Memory B cell (primary cell): ENCODE measurements around the gene TIMM9.
A peak's percentile ranks its signal among the peaks of the same experiment; 100 is the strongest.
"Not testable (repeated sequence)": the region's sequence is repeated elsewhere in the genome, so short reads cannot be mapped to it uniquely, and the experiment has no call there.

Experiments
- ATAC-seq: fragments of 150-1000 bp; cut with Tn5 transposase; 2 replicates; pipeline ENCODE4 v1.10.0; 2021; ENCODE audit warnings: low read depth, mild to moderate bottlenecking, moderate library complexity
- DNase-seq, 2 donors: peaks; one replicate each; pipeline ENCODE4 v3.0.0; 2022; ENCODE audit warnings: low spot score in 2 of 2
- H3K27ac Mint-ChIP-seq: one replicate; pipeline ENCODE4 v1.8.0; 2022; ENCODE audit warnings: mild to moderate bottlenecking, moderate library complexity, mixed read lengths
- H3K27me3 Mint-ChIP-seq: one replicate; pipeline ENCODE4 v1.8.0; 2022; ENCODE audit warnings: mixed read lengths
- H3K36me3 Mint-ChIP-seq: one replicate; pipeline ENCODE4 v1.8.0; 2022; ENCODE audit warnings: mild to moderate bottlenecking, mixed read lengths
- H3K4me1 Mint-ChIP-seq: one replicate; pipeline ENCODE4 v1.8.0; 2022; ENCODE audit warnings: mixed read lengths
- H3K4me3 Mint-ChIP-seq: one replicate; pipeline ENCODE4 v1.8.0; 2022; ENCODE audit warnings: mild to moderate bottlenecking, moderate library complexity, mixed read lengths
- H3K9me3 Mint-ChIP-seq: one replicate; pipeline ENCODE4 v1.8.0; 2022; ENCODE audit warnings: mixed read lengths

Gene TIMM9

DNA sequence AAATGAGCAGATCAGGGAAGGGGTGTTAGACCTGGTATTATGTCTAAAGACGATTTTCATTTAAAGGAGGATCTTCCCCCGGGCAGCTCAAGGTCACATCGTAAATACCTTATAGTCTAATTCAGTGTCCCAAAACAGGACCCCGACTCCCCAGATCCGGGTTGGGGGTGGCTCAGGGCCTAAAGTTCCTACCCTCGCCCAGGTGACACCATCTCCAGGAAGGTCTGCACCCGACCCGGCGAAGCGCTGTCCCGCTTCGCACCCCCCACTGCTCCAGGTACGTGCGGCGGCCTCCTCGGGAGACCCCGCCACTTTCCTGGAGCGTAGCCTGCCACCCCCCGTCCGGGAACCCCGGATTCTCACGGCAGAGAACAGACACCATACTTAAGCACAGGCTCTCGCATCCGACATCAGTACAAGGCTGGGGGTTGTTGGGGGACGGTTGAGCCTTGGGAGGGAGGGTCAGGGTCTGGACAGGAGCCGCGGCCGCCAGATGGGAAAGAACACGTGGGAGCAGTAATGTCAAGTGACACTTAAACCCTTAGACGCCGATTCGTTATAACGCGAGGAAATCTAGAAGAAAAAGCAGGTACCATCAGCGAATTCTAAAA lies 556 bp downstream of the TIMM9 start:
- Mint-ChIP-seq H3K4me3 (peak overlapping the region; percentile 83), H3K27ac (peak overlapping the region; percentile 92), H3K4me1 (peaks cover 15% of the 10 kb centered on the region), H3K9me3 (no peaks in the 10 kb centered on the region), H3K27me3 (no peaks in the 10 kb centered on the region), H3K36me3 (peaks cover 3% of the 10 kb centered on the region)
- ATAC-seq (peak; percentile 15), DNase-seq (peak in 1 of 2 donors; percentile 62)

DNA sequence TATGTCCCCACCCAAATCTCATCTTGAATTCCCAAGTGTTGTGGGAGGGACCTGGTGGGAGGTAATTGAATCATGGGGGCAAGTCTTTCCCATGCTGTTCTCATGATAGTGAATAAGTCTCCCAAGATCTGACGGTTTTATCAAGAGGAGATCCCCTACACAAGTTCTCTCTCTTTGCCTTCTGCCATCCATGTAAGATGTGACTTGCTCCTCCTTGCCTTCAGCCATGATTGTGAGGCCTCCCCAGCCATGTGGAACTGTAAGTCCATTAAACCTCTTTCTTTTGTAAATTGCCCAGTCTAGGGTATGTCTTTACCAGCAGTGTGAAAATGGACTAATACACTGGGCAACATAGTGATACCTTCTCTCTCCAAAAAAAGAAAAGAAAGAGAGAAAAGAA lies 10.4 kb downstream of the TIMM9 start:
- H3K4me1 Mint-ChIP-seq: peaks cover 12% of the 10 kb centered on the region
- not testable (repeated sequence) for DNase-seq, ATAC-seq, H3K27ac Mint-ChIP-seq, H3K9me3 Mint-ChIP-seq, H3K4me3 Mint-ChIP-seq, H3K27me3 Mint-ChIP-seq
- peaks cover 32% of the 10 kb centered on the region for H3K36me3 Mint-ChIP-seq

DNA sequence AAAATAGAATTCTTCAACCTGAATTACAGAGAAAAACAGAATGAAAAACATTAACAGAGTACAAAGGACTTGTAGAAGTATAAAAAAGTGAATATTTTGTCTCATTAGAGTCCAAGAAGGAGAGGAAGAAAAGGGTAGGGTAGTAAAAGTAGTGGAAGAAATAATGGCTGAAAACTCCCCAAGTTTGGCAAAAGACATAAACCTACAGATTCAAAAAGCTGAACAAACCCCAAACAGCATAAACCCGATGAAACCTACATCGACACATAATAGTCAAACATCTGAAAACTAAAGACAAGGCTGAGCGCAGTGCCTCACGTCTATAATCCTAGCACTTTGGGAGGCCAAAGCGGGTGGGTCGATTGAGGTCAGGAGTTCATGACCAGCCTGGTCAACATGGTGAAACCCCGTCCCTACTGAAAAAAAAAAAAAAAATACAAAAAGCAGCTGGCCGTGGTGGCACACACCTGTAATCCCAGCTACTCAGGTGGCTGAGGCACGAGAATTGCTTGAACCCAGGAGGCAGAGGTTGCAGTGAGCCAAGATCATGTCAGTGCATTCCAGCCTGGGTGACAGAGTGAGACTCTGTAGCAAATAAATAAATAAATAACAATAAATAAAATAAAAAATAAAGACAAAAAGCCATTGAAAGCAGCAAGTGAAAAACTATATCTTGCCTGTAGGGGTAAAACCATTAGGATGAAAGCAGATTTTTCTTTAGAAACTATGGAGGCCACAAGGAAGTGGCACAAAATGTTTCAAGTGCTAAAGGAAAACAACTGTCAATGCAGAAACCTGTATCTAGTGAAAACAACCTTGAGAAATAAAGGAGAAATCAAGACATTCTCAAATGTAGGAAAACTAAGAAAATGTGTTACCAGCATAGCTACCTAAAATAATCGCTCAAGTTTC lies 11.4 kb downstream of the TIMM9 start:
- ATAC-seq: no peak
- H3K27me3 Mint-ChIP-seq: no peaks in the 10 kb centered on the region
- H3K9me3 Mint-ChIP-seq: no peaks in the 10 kb centered on the region
- peaks cover 32% of the 10 kb centered on the region for H3K36me3 Mint-ChIP-seq
- H3K4me1 Mint-ChIP-seq: peaks cover 12% of the 10 kb centered on the region
- DNase-seq: no peak
- no peak overlapping the region for H3K27ac Mint-ChIP-seq
- no peak overlapping the region for H3K4me3 Mint-ChIP-seq

DNA sequence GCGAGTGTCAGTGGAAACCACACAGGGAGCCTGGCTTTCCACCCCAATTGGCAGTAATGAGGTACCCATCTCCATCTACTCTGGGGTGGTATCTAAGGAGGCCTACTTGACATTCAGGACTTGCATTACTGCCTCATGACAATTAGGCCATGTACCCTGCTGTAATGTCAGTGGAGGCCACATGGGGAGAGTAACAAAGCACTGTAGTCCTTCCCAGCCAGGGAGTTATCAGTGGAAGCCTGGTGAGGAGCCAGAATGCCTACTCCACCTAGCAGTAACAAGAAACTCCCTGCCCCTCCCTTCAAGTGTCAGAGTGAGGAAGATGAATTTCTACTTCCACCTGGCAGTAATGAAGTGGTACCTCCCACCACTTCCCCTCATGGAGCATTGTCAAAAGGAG lies 12.5 kb downstream of the TIMM9 start:
- ATAC-seq (no peak), DNase-seq (no peak)
- Mint-ChIP-seq H3K27me3 (no peaks in the 10 kb centered on the region), H3K4me3 (no peak overlapping the region), H3K27ac (no peak overlapping the region), H3K9me3 (no peaks in the 10 kb centered on the region), H3K36me3 (peaks cover 32% of the 10 kb centered on the region), H3K4me1 (peaks cover 10% of the 10 kb centered on the region)

DNA sequence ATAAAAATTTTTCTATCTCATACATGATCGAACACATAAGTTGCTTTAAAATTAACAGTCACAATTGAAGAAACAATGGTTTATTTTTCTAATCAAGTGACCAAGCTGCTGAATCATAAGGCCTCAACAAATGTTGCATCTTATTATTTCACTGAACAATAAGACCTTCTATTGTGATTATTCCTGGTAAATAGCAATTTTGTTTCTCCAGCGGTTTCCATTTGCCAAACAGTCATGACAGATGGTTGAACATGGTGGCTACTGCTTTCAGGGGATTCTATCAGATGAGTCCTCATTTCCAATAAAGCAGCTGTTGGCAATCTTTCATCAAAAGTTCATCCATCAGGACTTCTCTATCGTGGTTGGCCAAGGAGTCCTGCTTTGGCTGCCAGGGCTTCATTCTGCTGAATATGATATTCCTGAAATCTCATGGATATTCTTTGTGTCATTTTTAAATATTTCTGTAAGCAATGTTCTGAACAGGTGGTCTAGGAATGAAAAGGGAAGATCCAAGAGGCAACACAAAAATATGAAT lies 18.6 kb downstream of the TIMM9 start:
- no peak for DNase-seq
- Mint-ChIP-seq H3K4me1 (no peaks in the 10 kb centered on the region), H3K4me3 (no peak overlapping the region), H3K27me3 (no peaks in the 10 kb centered on the region), H3K27ac (no peak overlapping the region), H3K9me3 (no peaks in the 10 kb centered on the region), H3K36me3 (peaks cover 14% of the 10 kb centered on the region)
- ATAC-seq: no peak

DNA sequence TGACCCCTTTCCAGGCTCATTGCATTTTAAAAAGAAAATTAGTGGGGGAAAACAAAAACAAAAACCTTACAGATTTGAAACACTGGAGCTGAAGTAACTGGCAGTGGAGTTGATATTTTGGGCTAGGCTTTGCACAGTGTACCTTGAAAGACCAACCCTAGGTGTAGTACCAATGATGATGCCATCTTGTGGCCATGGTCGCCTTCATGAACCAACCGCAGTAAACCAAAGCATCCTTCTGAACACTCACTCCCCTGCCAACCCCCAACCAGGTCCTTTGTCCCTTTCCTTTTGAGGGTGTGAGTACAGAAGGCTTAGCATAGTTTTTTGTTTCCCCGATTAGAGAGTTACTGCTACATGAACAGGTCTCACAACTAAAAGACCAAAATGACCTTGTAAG lies 25.7 kb downstream of the TIMM9 start:
- H3K4me3 Mint-ChIP-seq: no peak overlapping the region
- H3K36me3 Mint-ChIP-seq: no peaks in the 10 kb centered on the region
- no peaks in the 10 kb centered on the region for H3K9me3 Mint-ChIP-seq
- H3K4me1 Mint-ChIP-seq: peaks cover 5% of the 10 kb centered on the region
- DNase-seq (no peak), ATAC-seq (peak; percentile 43)
- H3K27me3 Mint-ChIP-seq: no peaks in the 10 kb centered on the region
- H3K27ac Mint-ChIP-seq: no peak overlapping the region

DNA sequence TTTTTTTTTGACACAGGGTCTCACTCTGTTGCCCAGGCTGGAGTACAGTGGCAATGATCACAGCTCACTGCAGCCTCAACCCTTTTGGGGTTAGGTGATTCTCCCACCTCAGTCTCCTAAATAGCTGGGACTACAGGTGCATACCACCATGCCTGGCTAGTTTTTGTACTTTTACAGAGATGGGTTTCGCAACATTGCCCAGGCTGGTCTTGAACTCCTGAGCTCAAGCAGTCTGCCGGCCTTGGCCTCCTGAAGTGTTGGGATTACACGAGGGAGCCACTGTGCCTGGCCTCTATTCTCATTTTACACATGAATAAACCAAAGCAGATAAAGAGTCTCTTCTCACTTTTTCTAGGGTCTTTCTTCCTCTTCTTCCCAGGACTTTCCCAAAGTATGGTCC lies 28.4 kb downstream of the TIMM9 start:
- Mint-ChIP-seq H3K9me3 (no peaks in the 10 kb centered on the region), H3K27ac (no peak overlapping the region), H3K27me3 (no peaks in the 10 kb centered on the region), H3K36me3 (no peaks in the 10 kb centered on the region), H3K4me1 (peaks cover 11% of the 10 kb centered on the region), H3K4me3 (no peak overlapping the region)
- ATAC-seq: no peak
- no peak for DNase-seq

DNA sequence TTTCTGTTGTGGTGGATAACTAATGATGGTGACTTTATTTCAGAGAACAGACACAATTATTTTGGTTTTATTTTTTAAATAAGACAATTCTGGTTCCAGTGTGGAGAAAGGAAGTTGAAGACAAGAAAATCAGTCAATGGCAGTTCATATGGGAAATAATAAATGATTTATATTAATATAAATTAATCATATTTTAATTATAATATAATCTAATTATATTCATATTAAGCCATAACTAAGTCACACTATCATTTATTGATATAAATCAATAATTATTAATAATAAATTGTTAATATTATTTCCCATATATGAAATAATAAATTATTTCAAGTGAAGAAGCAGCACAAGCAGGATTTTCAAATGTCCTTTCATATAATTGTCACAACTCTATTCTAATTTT lies 28.8 kb downstream of the TIMM9 start:
- DNase-seq (no peak), ATAC-seq (no peak)
- no peak overlapping the region for H3K27ac Mint-ChIP-seq
- H3K4me1 Mint-ChIP-seq: peaks cover 11% of the 10 kb centered on the region
- no peak overlapping the region for H3K4me3 Mint-ChIP-seq
- no peaks in the 10 kb centered on the region for H3K9me3 Mint-ChIP-seq
- no peaks in the 10 kb centered on the region for H3K27me3 Mint-ChIP-seq
- H3K36me3 Mint-ChIP-seq: no peaks in the 10 kb centered on the region

DNA sequence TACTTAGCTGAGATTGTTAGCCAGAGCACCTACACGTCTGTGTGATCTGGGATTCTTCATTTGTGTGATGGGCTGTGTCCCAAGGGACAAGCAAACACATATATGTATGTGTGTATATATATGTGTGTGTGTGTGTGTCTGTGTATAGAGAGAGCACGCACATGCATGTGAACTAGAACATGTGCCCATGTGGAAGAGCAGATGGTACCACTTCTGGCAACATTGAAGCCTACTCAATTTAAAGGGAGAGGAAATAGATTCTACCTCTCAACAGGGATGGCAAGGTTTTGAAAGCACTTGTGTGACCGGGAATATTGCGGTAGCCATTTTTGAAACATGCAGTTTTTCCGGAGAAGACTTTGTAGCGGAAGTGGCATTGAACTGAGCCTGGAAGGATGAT lies 30.2 kb downstream of the TIMM9 start:
- Mint-ChIP-seq H3K36me3 (no peaks in the 10 kb centered on the region), H3K9me3 (no peaks in the 10 kb centered on the region), H3K4me3 (peak overlapping the region; percentile 59), H3K4me1 (peaks cover 11% of the 10 kb centered on the region), H3K27me3 (no peaks in the 10 kb centered on the region), H3K27ac (peak overlapping the region; percentile 14)
- ATAC-seq: no peak
- DNase-seq: no peak

DNA sequence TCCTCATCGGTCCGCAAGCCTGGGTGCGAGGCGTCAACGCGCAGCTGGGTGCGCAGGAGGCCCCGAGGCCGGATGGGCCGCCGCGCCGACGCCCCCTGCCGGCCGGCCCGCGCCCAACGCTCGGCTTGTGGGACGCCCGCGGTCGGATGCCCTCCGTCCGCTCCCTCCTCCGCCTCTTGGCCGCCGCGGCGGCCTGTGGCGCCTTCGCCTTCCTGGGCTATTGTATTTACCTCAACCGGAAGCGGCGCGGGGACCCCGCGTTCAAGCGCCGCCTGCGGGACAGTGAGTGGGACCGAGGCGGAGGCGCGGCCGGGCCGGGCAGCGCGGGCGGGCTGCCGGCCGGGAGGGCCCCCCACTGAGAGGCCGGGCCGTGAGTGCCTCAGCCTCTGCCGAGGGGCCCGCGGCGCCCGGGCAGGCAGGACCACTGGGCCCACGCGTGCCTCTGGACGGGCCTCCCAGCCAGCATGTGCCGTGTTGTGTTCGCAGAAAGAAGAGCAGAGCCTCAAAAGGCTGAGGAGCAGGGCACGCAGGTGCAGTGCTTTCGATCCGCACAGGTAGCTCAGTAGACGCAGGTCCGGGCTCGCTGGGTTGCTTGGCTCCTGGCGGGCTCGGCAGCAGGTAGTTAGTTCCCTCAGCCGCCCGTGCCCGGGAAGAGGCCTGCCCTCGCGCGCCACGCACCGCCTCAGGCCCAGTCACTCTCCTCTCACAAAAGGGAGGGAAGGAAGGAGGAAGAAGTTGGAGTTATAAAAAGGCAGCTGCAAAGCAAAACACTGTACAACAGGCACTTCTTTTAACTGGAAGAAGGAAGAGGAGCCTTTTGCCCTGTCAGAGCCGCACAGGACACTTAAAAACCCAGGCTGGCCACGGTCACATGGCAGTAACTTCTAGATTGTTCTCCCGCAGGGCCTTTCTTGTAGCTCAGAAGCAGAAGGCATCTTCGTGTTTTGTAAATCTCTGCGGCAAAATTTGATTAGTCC lies 31.2 kb downstream of the TIMM9 start, which contains the start of gene TOMM20L:
TSS of gene TOMM20L (plus strand) at position 119 of the 977 bp plus-strand sequence. CDS start at position 147, 28 bp downstream.
- H3K36me3 Mint-ChIP-seq: no peaks in the 10 kb centered on the region
- peak; percentile 90 for ATAC-seq
- H3K27ac Mint-ChIP-seq: peak within 1 kb of the TSS; percentile 87
- no peaks in the 10 kb centered on the region for H3K27me3 Mint-ChIP-seq
- peak within 1 kb of the TSS; percentile 88 for H3K4me3 Mint-ChIP-seq
- peak; percentile 78 to 83 for DNase-seq
- peaks cover 11% of the 10 kb centered on the region for H3K4me1 Mint-ChIP-seq
- H3K9me3 Mint-ChIP-seq: no peaks in the 10 kb centered on the region

DNA sequence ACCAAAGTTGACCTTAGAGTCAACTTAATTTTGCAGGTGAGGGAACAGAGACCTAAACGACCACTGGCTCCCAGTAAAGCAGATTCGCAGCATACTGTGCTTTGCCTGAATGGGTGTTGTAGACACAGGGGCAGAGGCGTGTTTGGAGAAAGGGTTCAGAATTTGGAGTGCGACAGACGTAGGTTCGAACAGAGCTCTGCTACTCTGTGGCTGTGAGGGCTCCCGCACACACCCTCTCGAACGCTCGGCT lies 31.8 kb downstream of the TIMM9 start:
- H3K27me3 Mint-ChIP-seq: no peaks in the 10 kb centered on the region
- peaks cover 11% of the 10 kb centered on the region for H3K4me1 Mint-ChIP-seq
- no peaks in the 10 kb centered on the region for H3K9me3 Mint-ChIP-seq
- peak overlapping the region; percentile 87 for H3K27ac Mint-ChIP-seq
- no peak for ATAC-seq
- no peaks in the 10 kb centered on the region for H3K36me3 Mint-ChIP-seq
- H3K4me3 Mint-ChIP-seq: peak overlapping the region; percentile 77
- no peak for DNase-seq

DNA sequence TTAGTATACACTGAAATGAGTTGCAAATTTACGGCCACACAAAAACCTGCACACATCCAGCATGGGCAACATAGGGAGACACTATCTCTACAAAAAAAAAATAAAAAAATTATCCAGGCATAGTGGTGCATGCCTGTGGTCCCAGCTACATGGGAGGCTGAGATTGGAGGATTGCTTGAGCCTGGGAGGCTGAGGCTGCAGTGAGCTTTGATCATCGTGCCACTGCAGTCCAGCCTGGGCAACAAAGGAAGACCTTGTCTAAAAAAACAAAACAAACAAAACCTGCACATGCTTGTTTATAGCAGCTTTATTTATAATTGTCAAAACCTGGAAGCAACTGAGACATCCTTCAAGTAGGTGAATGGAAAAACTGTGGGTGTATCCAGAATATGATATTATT lies 36.5 kb downstream of the TIMM9 start:
- H3K36me3 Mint-ChIP-seq: no peaks in the 10 kb centered on the region
- no peak overlapping the region for H3K4me3 Mint-ChIP-seq
- H3K9me3 Mint-ChIP-seq: no peaks in the 10 kb centered on the region
- H3K4me1 Mint-ChIP-seq: peaks cover 3% of the 10 kb centered on the region
- no peak overlapping the region for H3K27ac Mint-ChIP-seq
- ATAC-seq (no peak), DNase-seq (no peak)
- no peaks in the 10 kb centered on the region for H3K27me3 Mint-ChIP-seq

DNA sequence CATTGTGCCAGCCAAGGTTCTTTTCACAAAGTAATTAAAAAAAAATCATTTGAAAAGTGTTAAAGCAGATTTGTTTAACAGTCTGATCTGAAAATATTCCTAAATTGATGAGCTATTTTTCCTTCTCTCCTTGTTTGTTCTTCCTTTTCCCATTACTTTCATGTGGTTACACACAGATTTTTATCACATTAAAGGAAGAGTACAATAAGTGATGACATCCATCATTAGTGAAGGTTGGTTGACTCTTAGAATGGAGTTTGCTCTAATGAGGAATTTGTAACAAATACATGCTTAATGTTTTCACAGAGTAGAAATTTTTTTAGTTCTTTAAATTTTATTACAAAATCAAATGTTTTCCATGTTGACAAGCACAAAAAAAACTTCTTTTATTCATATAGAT lies 50.5 kb downstream of the TIMM9 start:
- no peak overlapping the region for H3K4me3 Mint-ChIP-seq
- ATAC-seq: no peak

DNA sequence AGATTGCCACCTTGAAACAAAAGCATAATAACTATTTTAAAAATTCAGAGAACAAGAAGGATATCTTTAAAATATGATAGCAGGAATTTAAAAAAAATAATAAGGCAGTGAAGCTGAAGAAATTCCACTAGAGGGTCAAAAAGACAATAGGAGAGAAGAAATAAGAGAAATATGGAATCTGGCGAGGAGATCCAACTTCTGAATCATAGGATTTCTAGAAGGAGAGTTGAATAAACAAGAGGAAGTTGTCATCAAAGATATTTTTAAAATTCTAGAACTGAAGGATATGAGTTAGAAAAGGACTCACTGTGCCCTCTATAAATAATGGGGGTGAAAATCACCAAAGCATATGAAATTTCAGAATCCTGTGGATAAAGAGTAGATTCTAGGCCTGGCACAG lies 58.4 kb downstream of the TIMM9 start:
- H3K36me3 Mint-ChIP-seq: peaks cover 42% of the 10 kb centered on the region
- H3K4me3 Mint-ChIP-seq: no peak overlapping the region
- no peaks in the 10 kb centered on the region for H3K9me3 Mint-ChIP-seq
- peak overlapping the region; percentile 46 for H3K27ac Mint-ChIP-seq
- no peaks in the 10 kb centered on the region for H3K4me1 Mint-ChIP-seq
- ATAC-seq (no peak), DNase-seq (no peak)
- no peaks in the 10 kb centered on the region for H3K27me3 Mint-ChIP-seq

More for the DNA sequence above, 50.5 kb downstream of the TIMM9 start:
- Mint-ChIP-seq H3K36me3 (peaks cover 30% of the 10 kb centered on the region), H3K27me3 (no peaks in the 10 kb centered on the region), H3K9me3 (no peaks in the 10 kb centered on the region), H3K27ac (no peak overlapping the region), H3K4me1 (peaks cover 3% of the 10 kb centered on the region)
- DNase-seq: no peak
